Neural progenitor cell (in vitro differentiated cells): Measurements from ENCODE around the gene TCF25.

ENCODE experiments used
- CTCF ChIP-seq: fragments of 200-600 bp; sonication (generic); IDR thresholded peaks from 2 replicates; pipeline ENCODE4 v1.5.1; 2017; ENCODE audit warnings: antibody characterized with exemption, mild to moderate bottlenecking
- EZH2 ChIP-seq: fragments of 200-600 bp; sonication (generic); IDR thresholded peaks from 2 replicates; pipeline ENCODE4 v1.6.1; 2017; ENCODE audit warnings: antibody characterized with exemption, mild to moderate bottlenecking, moderate library complexity
- EZH2phosphoT487 ChIP-seq: fragments of 200-600 bp; sonication (generic); IDR thresholded peaks from 2 replicates; pipeline ENCODE4 v1.6.1; 2017; ENCODE audit warnings: antibody characterized with exemption

GRCh38 chr16:89871895-89872294 lies 1.5 kb upstream of the TCF25 start:
- TF ChIP-seq CTCF (no peak), EZH2phosphoT487 (no peak), EZH2 (no peak)
